Right atrium auricular region (tissue), 2 donors: Measurements from ENCODE around the gene CROCC. TPM values are rescaled to one million over a fixed set of nuclear protein-coding genes. Genes with fewer than 3 reads are reported as not detected.

Experiments used
- DNase-seq: peaks from one replicate; pipeline ENCODE4 v3.0.0-alpha.2; 2019; ENCODE audit warnings: low spot score
- H3K27ac ChIP-seq, 2 donors: fragments of 200-600 bp; sonication (generic); 1 replicate in 1 of 2; 2 replicates in 1 of 2; pipeline ENCODE4 v1.5.1; 2016 to 2019
- H3K27me3 ChIP-seq, 2 donors: fragments of 200-600 bp; sonication (generic); one replicate each; pipeline versions ENCODE4 v1.5.1 to v1.6.0; 2017 to 2019
- H3K36me3 ChIP-seq: fragments of 200-600 bp; sonication (generic); one replicate; pipeline ENCODE4 v1.5.1; 2016
- H3K4me1 ChIP-seq, 2 donors: fragments of 200-600 bp; sonication (generic); one replicate each; pipeline versions ENCODE4 v1.5.1 to v1.6.0; 2017 to 2019
- H3K4me3 ChIP-seq, 2 donors: fragments of 200-600 bp; sonication (generic); 1 replicate in 1 of 2; 2 replicates in 1 of 2; pipeline ENCODE4 v1.5.1; 2017 to 2019; ENCODE audit warnings: mild to moderate bottlenecking in 1 of 2, moderate library complexity in 1 of 2
- H3K9me3 ChIP-seq, 2 donors: fragments of 200-600 bp; sonication (generic); one replicate each; pipeline ENCODE4 v1.5.1; 2019
- CTCF ChIP-seq, 2 donors: fragments of 200-600 bp; sonication (generic); IDR thresholded peaks; one replicate each; pipeline ENCODE4 v1.5.1; 2019; ENCODE audit warnings: antibody characterized with exemption in 2 of 2
- total RNA-seq, 2 donors: library from RNA; depleted of rRNA; stranded (reverse); fragments of >200 nt; gene quantifications; one replicate each; pipeline ENCODE4 v1.1.0, GENCODE V29; 2016

Gene CROCC
- total RNA-seq, 2 donors from 2014 or later = 10.0 to 11.7 TPM

DNA sequence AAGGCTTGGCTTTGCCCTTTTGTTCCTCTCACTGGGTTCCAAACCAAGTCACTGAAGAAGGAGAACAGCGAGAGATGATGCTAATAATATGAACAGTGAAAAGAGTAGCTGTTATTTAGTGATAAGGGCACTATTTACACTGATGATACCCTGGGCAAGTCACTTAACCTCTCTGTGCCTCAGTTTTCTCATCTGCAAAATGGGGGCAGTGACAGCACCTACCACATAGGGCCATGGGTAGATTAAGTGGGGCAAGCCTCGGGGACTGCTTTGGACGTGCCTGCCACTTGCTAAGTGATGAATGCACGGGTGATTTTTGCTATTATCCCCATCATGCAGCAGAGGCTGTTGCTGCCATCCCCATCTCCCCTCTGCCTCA, 80.8 kb downstream of the CROCC start:
- Histone ChIP-seq H3K4me3 (no peak overlapping the region), H3K9me3 (no peaks in the 10 kb centered on the region), H3K27me3 (no peaks in the 10 kb centered on the region), H3K36me3 (peaks cover 57% of the 10 kb centered on the region), H3K27ac (no peak overlapping the region), H3K4me1 (no peaks in the 10 kb centered on the region)
- no peak for TF ChIP-seq CTCF (IDR thresholded peaks at IDR 0.05)
- no peak for DNase-seq

- Histone ChIP-seq H3K36me3 (peaks cover 40% of the 10 kb centered on the region), H3K27me3 (no peaks in the 10 kb centered on the region), H3K4me3 (no peak overlapping the region), H3K9me3 (no peaks in the 10 kb centered on the region), H3K27ac (no peak overlapping the region), H3K4me1 (peaks cover 0 to 4% of the 10 kb centered on the region in 2 donors)
- no peak for DNase-seq
- no peak for TF ChIP-seq CTCF (IDR thresholded peaks at IDR 0.05)
These were observed 83.0 kb downstream of the CROCC start for GRCh38 chr1:17004466-17005364.

GRCh38 chr1:17005365-17005740, 83.6 kb downstream of the CROCC start:
- Histone ChIP-seq H3K9me3 (no peaks in the 10 kb centered on the region), H3K4me1 (peaks cover 0 to 11% of the 10 kb centered on the region in 2 donors), H3K4me3 (no peak overlapping the region), H3K27me3 (no peaks in the 10 kb centered on the region), H3K36me3 (peaks cover 33% of the 10 kb centered on the region), H3K27ac (no peak overlapping the region)
- TF ChIP-seq CTCF (IDR thresholded peaks at IDR 0.05) = no peak
- no peak for DNase-seq

GRCh38 chr1:17007121-17007520, 85.4 kb downstream of the CROCC start:
- no peak overlapping the region for H3K4me3 ChIP-seq

GRCh38 chr1:17008208-17008855, 86.6 kb downstream of the CROCC start:
- Histone ChIP-seq H3K27me3 (no peaks in the 10 kb centered on the region), H3K4me3 (no peak overlapping the region), H3K4me1 (peaks cover 0 to 29% of the 10 kb centered on the region in 2 donors), H3K36me3 (peaks cover 20% of the 10 kb centered on the region), H3K9me3 (no peaks in the 10 kb centered on the region), H3K27ac (no peak overlapping the region)
- no peak for TF ChIP-seq CTCF (IDR thresholded peaks at IDR 0.05)
- no peak for DNase-seq

More at GRCh38 chr1:17007121-17007520, 85.4 kb downstream of the CROCC start:
- Histone ChIP-seq H3K27me3 (no peaks in the 10 kb centered on the region), H3K4me1 (peaks cover 0 to 23% of the 10 kb centered on the region in 2 donors), H3K36me3 (peaks cover 24% of the 10 kb centered on the region), H3K27ac (no peak overlapping the region), H3K9me3 (no peaks in the 10 kb centered on the region)
- DNase-seq = no peak
- TF ChIP-seq CTCF (IDR thresholded peaks at IDR 0.05) = no peak
